RWPE2 (cell line): ENCODE measurements around the gene DNASE1L1.

Source experiments
- ATAC-seq: fragments of 200-7000 bp; cut with Tn5 transposase; 3 replicates; pipeline ENCODE4 v1.9.1; 2021; ENCODE audit warnings: low read depth
- DNase-seq: peaks from one replicate; pipeline ENCODE4 v3.0.0-alpha.2; 2020; ENCODE audit warnings: low spot score
- H3K27ac ChIP-seq: fragments of 450-650 bp; 2 replicates; pipeline ENCODE4 v1.5.1; 2017; ENCODE audit warnings: mild to moderate bottlenecking; ENCODE audit not compliant: poor library complexity, severe bottlenecking
- H3K27me3 ChIP-seq: fragments of 250-450 bp; sonication (Bioruptor Pico); 2 replicates; pipeline ENCODE4 v1.5.1; 2021; ENCODE audit warnings: mild to moderate bottlenecking, moderate library complexity; ENCODE audit not compliant: insufficient read depth, poor library complexity, severe bottlenecking
- H3K36me3 ChIP-seq: fragments of 250-450 bp; sonication (Bioruptor Pico); 2 replicates; pipeline ENCODE4 v1.5.1; 2020; ENCODE audit warnings: low read depth, mild to moderate bottlenecking, moderate library complexity
- H3K4me1 ChIP-seq: fragments of 250-450 bp; sonication (Bioruptor Pico); 2 replicates; pipeline ENCODE4 v1.5.1; 2021; ENCODE audit warnings: mild to moderate bottlenecking, moderate library complexity; ENCODE audit not compliant: insufficient read depth, poor library complexity, severe bottlenecking
- H3K4me3 ChIP-seq: fragments of 250-450 bp; sonication (Bioruptor Pico); 2 replicates; pipeline ENCODE4 v1.5.1; 2021; ENCODE audit warnings: mild to moderate bottlenecking, moderate library complexity; ENCODE audit not compliant: severe bottlenecking
- H3K9me3 ChIP-seq: fragments of 250-450 bp; sonication (Bioruptor Pico); 2 replicates; pipeline ENCODE4 v1.5.1; 2021; ENCODE audit warnings: mild to moderate bottlenecking, moderate library complexity; ENCODE audit not compliant: severe bottlenecking
- CTCF ChIP-seq: fragments of 450-650 bp; IDR thresholded peaks from one replicate; pipeline ENCODE4 v1.5.1; 2017; ENCODE audit warnings: mild to moderate bottlenecking, moderate library complexity; ENCODE audit not compliant: poor library complexity, severe bottlenecking

The DNASE1L1 gene

GRCh38 chrX:154366666-154367055 is 42.4 kb downstream of the DNASE1L1 start:
- Histone ChIP-seq H3K27me3 (no peaks in the 10 kb centered on the region), H3K27ac (peak overlapping the region; percentile 97), H3K9me3 (no peaks in the 10 kb centered on the region), H3K4me3 (no peak overlapping the region), H3K36me3 (peaks cover 85% of the 10 kb centered on the region), H3K4me1 (peaks cover 7% of the 10 kb centered on the region)
- DNase-seq (no peak), ATAC-seq (no peak)
- TF ChIP-seq CTCF, result no peak

- no peaks in the 10 kb centered on the region for H3K27me3 ChIP-seq
- H3K36me3 ChIP-seq, result peaks cover 90% of the 10 kb centered on the region
- no peak for DNase-seq
- H3K4me3 ChIP-seq, result no peak overlapping the region
- peak overlapping the region; percentile 97 for H3K27ac ChIP-seq
- H3K4me1 ChIP-seq, result peaks cover 7% of the 10 kb centered on the region
- TF ChIP-seq CTCF, result no peak
- H3K9me3 ChIP-seq, result no peaks in the 10 kb centered on the region
- no peak for ATAC-seq
Measured at GRCh38 chrX:154365997-154366665, 42.9 kb downstream of the DNASE1L1 start.

GRCh38 chrX:154365052-154365600 is 43.9 kb downstream of the DNASE1L1 start:
- H3K36me3 ChIP-seq, result peaks cover 96% of the 10 kb centered on the region
- DNase-seq (no peak), ATAC-seq (no peak)
- peaks cover 7% of the 10 kb centered on the region for H3K4me1 ChIP-seq
- TF ChIP-seq CTCF, result no peak
- no peaks in the 10 kb centered on the region for H3K9me3 ChIP-seq
- H3K27ac ChIP-seq, result peak overlapping the region; percentile 97
- no peaks in the 10 kb centered on the region for H3K27me3 ChIP-seq
- H3K4me3 ChIP-seq, result no peak overlapping the region

GRCh38 chrX:154363706-154364439 is 45.2 kb downstream of the DNASE1L1 start:
- TF ChIP-seq CTCF, result no peak
- Histone ChIP-seq H3K27ac (no peak overlapping the region), H3K9me3 (no peaks in the 10 kb centered on the region), H3K4me3 (no peak overlapping the region), H3K36me3 (peaks cover 99% of the 10 kb centered on the region), H3K27me3 (no peaks in the 10 kb centered on the region), H3K4me1 (peaks cover 7% of the 10 kb centered on the region)
- ATAC-seq (no peak), DNase-seq (no peak)
